OCI-LY3 (cell line): ENCODE data around the gene DUSP10.

Experiments used
- H2AFZ ChIP-seq: fragments of 200-600, 300-600 bp; shearing (Covaris generic); 2 replicates; pipeline ENCODE4 v1.6.0; 2014; ENCODE audit warnings: antibody characterized with exemption, low read depth, low read length
- H3K27ac ChIP-seq: fragments of 200-600, 300-600 bp; sonication (generic); 2 replicates; pipeline ENCODE4 v1.5.1; 2014; ENCODE audit warnings: mild to moderate bottlenecking, low read length, moderate library complexity, mixed read lengths
- H3K27me3 ChIP-seq: fragments of 200-600, 300-600 bp; sonication (generic); 2 replicates; pipeline ENCODE4 v1.6.1; 2014; ENCODE audit warnings: low read depth, low read length, mixed read lengths
- H3K36me3 ChIP-seq: fragments of 200-600, 300-600 bp; sonication (generic); replicated peaks from 2 replicates; pipeline ENCODE3; 2014; ENCODE audit warnings: low read depth, low read length, mixed read lengths
- H3K4me1 ChIP-seq: fragments of 300-600, 200-600 bp; sonication (generic); 2 replicates; pipeline ENCODE4 v1.6.1; 2014; ENCODE audit warnings: low read length, mixed read lengths
- H3K4me2 ChIP-seq: fragments of 200-600, 300-600 bp; sonication (generic); 2 replicates; pipeline ENCODE4 v1.6.1; 2014; ENCODE audit warnings: low read length, mixed read lengths
- H3K4me3 ChIP-seq: fragments of 300-600, 200-600 bp; sonication (generic); 2 replicates; pipeline ENCODE4 v1.5.1; 2014; ENCODE audit warnings: antibody characterized with exemption, mild to moderate bottlenecking, low read length, moderate library complexity
- H3K79me2 ChIP-seq: fragments of 300-600, 200-600 bp; shearing (Covaris generic); 2 replicates; pipeline ENCODE4 v1.6.1; 2014; ENCODE audit warnings: mild to moderate bottlenecking, low read length, mixed read lengths
- H3K9ac ChIP-seq: fragments of 300-600, 200-600 bp; shearing (Covaris generic); 2 replicates; pipeline ENCODE4 v1.6.0; 2014; ENCODE audit warnings: mild to moderate bottlenecking, low read length, moderate library complexity
- H3K9me3 ChIP-seq: fragments of 200-600, 300-600 bp; shearing (Covaris generic); 2 replicates; pipeline ENCODE4 v1.6.1; 2014; ENCODE audit warnings: low read length, mixed read lengths; ENCODE audit not compliant: insufficient read depth
- H4K20me1 ChIP-seq: fragments of 200-600, 300-600 bp; sonication (generic); 2 replicates; pipeline ENCODE4 v1.6.1; 2016; ENCODE audit warnings: low read length, mixed read lengths; ENCODE audit not compliant: insufficient read depth
- EZH2phosphoT487 ChIP-seq: fragments of 200-600 bp; shearing (Covaris generic); IDR thresholded peaks from 2 replicates; pipeline ENCODE4 v1.6.1; 2018; ENCODE audit warnings: antibody characterized with exemption, mixed run types, low read depth
- TF ChIP-seq, protein P1 (sequence below): fragments of 200-600, 300-600 bp; sonication (generic); IDR thresholded peaks from 2 replicates; pipeline ENCODE4 v1.5.1; 2014; ENCODE audit warnings: antibody characterized with exemption, low read length, low read depth

Gene DUSP10

DNA sequence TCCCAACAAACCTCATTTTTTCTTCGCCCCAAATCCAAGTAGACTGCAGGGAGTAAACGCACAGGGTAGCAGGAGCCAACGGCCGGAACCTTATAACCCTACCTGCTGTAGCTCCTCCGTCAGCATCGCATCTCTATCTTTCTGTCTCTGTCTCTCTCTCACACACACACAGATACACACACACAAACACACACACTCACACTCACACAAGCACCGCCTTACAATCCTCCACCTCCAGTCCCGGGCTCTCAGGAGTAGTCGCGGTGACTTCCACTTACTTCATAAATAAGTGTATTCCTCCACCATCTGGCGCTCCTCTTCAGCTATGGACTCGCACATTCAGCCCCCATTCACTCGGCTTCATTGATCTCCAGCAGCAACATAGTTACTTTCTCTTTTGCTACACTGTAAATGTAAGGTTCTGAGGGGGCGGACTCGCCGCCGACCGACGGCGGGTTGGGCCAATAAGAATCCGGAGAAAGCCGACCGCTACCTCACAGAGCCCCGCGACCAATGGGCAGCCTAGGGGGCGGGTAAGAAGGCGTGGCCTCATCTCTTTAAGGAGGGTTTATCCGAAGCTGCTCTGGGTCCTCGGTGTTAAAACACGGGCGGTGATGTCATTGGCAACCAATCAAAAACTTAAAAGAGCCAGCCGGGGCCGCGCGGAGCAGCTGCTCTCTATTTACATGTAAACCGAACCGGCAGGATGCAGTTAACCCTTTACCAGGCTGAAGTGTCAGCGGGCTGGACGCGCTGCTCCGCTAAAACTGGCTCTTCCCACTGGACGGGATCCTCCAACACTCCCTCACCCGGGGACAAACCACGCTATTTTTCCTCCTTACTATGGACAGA, at the start of gene DUSP10:
TSS of gene DUSP10 (minus strand) at position 387 of the 852 bp plus-strand sequence. CDS start 2,345 bp downstream, outside the sequence.
- TF ChIP-seq, protein P1, sequence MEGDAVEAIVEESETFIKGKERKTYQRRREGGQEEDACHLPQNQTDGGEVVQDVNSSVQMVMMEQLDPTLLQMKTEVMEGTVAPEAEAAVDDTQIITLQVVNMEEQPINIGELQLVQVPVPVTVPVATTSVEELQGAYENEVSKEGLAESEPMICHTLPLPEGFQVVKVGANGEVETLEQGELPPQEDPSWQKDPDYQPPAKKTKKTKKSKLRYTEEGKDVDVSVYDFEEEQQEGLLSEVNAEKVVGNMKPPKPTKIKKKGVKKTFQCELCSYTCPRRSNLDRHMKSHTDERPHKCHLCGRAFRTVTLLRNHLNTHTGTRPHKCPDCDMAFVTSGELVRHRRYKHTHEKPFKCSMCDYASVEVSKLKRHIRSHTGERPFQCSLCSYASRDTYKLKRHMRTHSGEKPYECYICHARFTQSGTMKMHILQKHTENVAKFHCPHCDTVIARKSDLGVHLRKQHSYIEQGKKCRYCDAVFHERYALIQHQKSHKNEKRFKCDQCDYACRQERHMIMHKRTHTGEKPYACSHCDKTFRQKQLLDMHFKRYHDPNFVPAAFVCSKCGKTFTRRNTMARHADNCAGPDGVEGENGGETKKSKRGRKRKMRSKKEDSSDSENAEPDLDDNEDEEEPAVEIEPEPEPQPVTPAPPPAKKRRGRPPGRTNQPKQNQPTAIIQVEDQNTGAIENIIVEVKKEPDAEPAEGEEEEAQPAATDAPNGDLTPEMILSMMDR = peak; percentile 26; the same call in 1 of the 2 replicates
- no peak for TF ChIP-seq EZH2phosphoT487
- peaks cover 32% of the 10 kb centered on the region for H3K36me3 ChIP-seq
- peak within 1 kb of the TSS; percentile 50 for H2AFZ ChIP-seq
- peaks cover 49% of the 10 kb centered on the region for H3K79me2 ChIP-seq
- peak within 1 kb of the TSS; percentile 90 for H3K9ac ChIP-seq
- no peaks in the 10 kb centered on the region for H3K9me3 ChIP-seq
- peaks cover 37% of the 10 kb centered on the region for H4K20me1 ChIP-seq
- peaks cover 3% of the 10 kb centered on the region; the same call in 1 of the 2 replicates for H3K27me3 ChIP-seq
- H3K27ac ChIP-seq = peak within 1 kb of the TSS; percentile 87
- peak within 1 kb of the TSS; percentile 92 for H3K4me2 ChIP-seq
- peaks cover 36% of the 10 kb centered on the region for H3K4me1 ChIP-seq
- peak within 1 kb of the TSS; percentile 86 for H3K4me3 ChIP-seq

DNA sequence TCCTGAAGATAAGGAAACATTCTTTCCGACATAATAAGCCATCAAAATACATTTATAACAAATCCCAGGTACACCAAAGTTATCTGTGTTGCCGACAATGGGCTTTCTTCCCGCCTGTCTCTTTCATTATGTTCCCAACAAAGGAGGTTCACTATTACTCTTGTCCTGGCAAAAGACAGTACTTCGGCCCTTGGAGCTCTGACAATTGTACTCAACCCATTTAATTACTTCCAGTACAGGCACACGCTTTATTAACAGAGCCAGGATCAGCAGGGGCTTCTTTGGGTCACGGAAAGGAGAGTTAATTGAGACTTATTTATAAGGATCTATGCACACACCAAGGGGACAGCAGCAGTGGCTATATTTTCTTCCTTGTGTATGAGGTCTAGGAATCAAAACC, 46.6 kb upstream of the DUSP10 start:
- no peak overlapping the region for H3K4me3 ChIP-seq
- H3K9me3 ChIP-seq = no peaks in the 10 kb centered on the region
- H3K36me3 ChIP-seq = no peaks in the 10 kb centered on the region
- H3K27ac ChIP-seq = no peak overlapping the region
- H3K79me2 ChIP-seq = no peaks in the 10 kb centered on the region
- no peak overlapping the region for H2AFZ ChIP-seq
- H3K4me2 ChIP-seq = no peak overlapping the region
- no peak overlapping the region for H3K9ac ChIP-seq
- H3K4me1 ChIP-seq = peaks cover 34% of the 10 kb centered on the region
- TF ChIP-seq, protein P1 = no peak
- no peak for TF ChIP-seq EZH2phosphoT487
- H3K27me3 ChIP-seq = peaks cover 9% of the 10 kb centered on the region; the same call in 1 of the 2 replicates
- no peaks in the 10 kb centered on the region for H4K20me1 ChIP-seq

DNA sequence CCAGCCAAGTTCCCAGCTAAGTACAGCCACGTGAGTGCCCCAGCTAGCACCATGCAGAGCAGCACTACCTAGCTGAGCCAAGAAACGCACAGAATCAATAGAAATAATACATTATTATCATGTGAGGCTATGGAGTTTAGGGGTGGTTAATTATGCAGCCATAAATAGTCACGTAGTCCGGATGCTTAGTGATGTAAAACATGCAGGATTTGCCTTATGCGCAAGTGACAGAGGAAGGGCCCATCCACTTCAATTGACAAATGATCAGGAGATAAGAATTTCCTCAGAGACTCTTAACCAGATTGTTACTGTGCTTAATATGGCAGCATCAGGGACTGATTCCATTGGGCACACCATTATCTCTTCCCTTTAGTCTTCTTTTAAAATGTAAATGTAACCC, 44.8 kb upstream of the DUSP10 start:
- H3K79me2 ChIP-seq = no peaks in the 10 kb centered on the region
- no peaks in the 10 kb centered on the region for H3K9me3 ChIP-seq
- H2AFZ ChIP-seq = no peak overlapping the region
- no peak overlapping the region for H3K4me2 ChIP-seq
- H3K4me1 ChIP-seq = peaks cover 19% of the 10 kb centered on the region
- H4K20me1 ChIP-seq = no peaks in the 10 kb centered on the region
- no peak overlapping the region for H3K4me3 ChIP-seq
- no peak overlapping the region for H3K9ac ChIP-seq
- H3K36me3 ChIP-seq = no peaks in the 10 kb centered on the region
- TF ChIP-seq EZH2phosphoT487 = no peak
- TF ChIP-seq, protein P1 = no peak
- H3K27me3 ChIP-seq = peaks cover 13% of the 10 kb centered on the region; the same call in 1 of the 2 replicates
- H3K27ac ChIP-seq = no peak overlapping the region

DNA sequence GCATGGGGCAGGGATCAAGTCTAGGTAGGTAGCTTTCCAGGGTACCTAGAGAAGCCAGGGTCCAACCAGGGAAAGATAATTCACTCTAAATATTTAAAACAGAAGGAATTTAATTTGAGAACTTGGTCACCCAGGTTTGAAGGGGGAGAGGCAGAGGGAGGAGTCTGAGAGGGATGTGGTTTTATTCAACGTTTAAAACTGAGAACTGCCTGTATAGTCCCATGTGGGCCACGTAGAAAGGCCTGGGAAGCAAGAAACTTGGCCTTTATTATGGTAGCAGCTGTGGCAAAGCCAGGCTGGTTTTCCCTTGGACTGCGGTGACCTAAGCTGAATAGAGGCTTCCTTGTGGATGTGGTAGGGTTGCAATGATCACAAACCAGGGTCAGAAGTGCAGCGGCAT, 42.0 kb upstream of the DUSP10 start:
- H3K79me2 ChIP-seq = no peaks in the 10 kb centered on the region
- H3K4me1 ChIP-seq = peaks cover 46% of the 10 kb centered on the region
- no peak overlapping the region for H2AFZ ChIP-seq
- no peaks in the 10 kb centered on the region for H3K36me3 ChIP-seq
- no peaks in the 10 kb centered on the region for H4K20me1 ChIP-seq
- no peak overlapping the region for H3K4me2 ChIP-seq
- no peak overlapping the region for H3K27ac ChIP-seq
- H3K27me3 ChIP-seq = peaks cover 13% of the 10 kb centered on the region; the same call in 1 of the 2 replicates
- H3K4me3 ChIP-seq = no peak overlapping the region
- H3K9ac ChIP-seq = no peak overlapping the region
- H3K9me3 ChIP-seq = no peaks in the 10 kb centered on the region
- TF ChIP-seq EZH2phosphoT487 = no peak
- TF ChIP-seq, protein P1 = no peak
